Prostate gland (tissue), 2 donors: Measurements from ENCODE around the gene SYNE1. TPM values are rescaled to one million over a fixed set of nuclear protein-coding genes. Genes with fewer than 3 reads are reported as not detected.

Experiments used
- DNase-seq: peaks from one replicate; pipeline ENCODE4 v3.0.0-alpha.2; 2019; ENCODE audit warnings: low spot score
- H3K27ac ChIP-seq, 2 donors: fragments of 200-600 bp; sonication (generic); 2 replicates each; pipeline ENCODE4 v1.5.1; 2017 to 2019
- H3K27me3 ChIP-seq: fragments of 200-600 bp; sonication (generic); replicated peaks from 2 replicates; pipeline ENCODE4 v1.5.1; 2019; ENCODE audit not compliant: insufficient read depth
- H3K36me3 ChIP-seq, 2 donors: fragments of 200-600 bp; sonication (generic); 1 replicate in 1 of 2; 2 replicates in 1 of 2; pipeline versions ENCODE4 v1.5.1 to v1.8.1; 2017 to 2019
- H3K4me1 ChIP-seq: fragments of 200-600 bp; sonication (generic); replicated peaks from 2 replicates; pipeline ENCODE4 v1.5.1; 2019
- H3K4me3 ChIP-seq, 2 donors: fragments of 200-600 bp; sonication (generic); 2 replicates each; pipeline ENCODE4 v1.5.1; 2017 to 2019
- H3K9me3 ChIP-seq: fragments of 200-600 bp; sonication (generic); 2 replicates; pipeline ENCODE4 v1.5.1; 2017
- POLR2A ChIP-seq: fragments of 450-650 bp; IDR thresholded peaks from one replicate; pipeline ENCODE4 v1.6.1; 2016; ENCODE audit warnings: antibody characterized with exemption, mild to moderate bottlenecking
- POLR2AphosphoS5 ChIP-seq: sonication (generic); formaldehyde crosslinking; IDR thresholded peaks from one replicate; pipeline ENCODE4 v1.6.1; 2017; ENCODE audit warnings: antibody characterized with exemption
- WGBS: methylation state at CpG from one replicate; pipeline ENCODE4 v1.1.5; 2018; 5-methylcytosine and 5-hydroxymethylcytosine counted together
- intact Hi-C: fragments of 100-400 bp; cut with DNase I; formaldehyde crosslinking; loops from one replicate; pipeline ENCODE4 v1.14.2; 2022
- total RNA-seq, 2 donors: library from RNA; depleted of rRNA; stranded (reverse); fragments of >200 nt; gene quantifications; one replicate each; pipeline ENCODE4 v1.1.0, GENCODE V29; 2016
- TF ChIP-seq, protein P1 (sequence below), 4 experiments: fragments of 200-600 bp in 2 of 4; fragments of 450-650 bp in 2 of 4; sonication (generic) in 2 of 4; IDR thresholded peaks; 1 replicate in 3 of 4; 2 replicates in 1 of 4; pipeline ENCODE4 v1.5.1; 2016 to 2019; ENCODE audit warnings: antibody characterized with exemption in 4 of 4, mild to moderate bottlenecking in 2 of 4, moderate library complexity in 2 of 4

The SYNE1 gene
- total RNA-seq, 2 donors from 2014 or later = 36.5 to 154 TPM

DNA sequence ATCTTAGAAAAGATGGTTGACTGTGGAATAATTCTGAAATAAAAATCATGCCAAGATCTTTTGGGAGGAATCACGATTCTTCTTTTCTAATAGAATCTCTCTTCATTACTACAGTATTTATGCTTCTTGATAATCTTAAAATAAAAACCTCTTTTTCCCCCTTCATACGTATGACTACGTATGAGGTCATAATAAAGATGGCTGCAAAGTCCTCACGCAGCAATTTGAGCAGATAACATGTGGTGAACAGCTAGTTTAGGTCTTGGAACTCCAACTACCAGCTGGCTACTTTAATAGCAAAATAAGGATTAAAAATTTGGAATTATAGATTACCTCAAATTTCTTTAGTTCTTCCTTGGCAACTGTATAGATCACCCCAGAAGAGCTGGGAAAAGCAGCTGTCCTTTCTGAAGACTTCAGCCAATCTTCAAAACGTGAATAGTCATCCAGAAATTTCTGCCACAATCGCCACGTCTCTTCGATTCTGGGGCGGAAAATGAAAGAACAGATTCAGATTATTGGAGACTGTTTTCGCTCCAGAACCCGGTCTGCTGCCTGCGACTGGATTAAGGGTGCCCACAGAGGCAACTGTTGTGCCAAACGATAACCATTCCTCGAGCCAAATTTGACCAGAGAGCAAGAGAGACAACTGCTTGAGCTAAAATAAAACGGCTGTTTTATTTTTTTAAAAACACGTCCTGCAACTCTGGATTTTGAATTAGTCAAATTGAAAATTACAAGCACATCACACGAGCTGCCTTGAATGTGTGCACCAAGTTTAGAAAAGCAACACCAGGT lies 482.4 kb downstream of the SYNE1 start:
- WGBS = 93% methylated on average over 17 of the region's 17 CpGs
- DNase-seq = no peak
- TF ChIP-seq, protein P1, sequence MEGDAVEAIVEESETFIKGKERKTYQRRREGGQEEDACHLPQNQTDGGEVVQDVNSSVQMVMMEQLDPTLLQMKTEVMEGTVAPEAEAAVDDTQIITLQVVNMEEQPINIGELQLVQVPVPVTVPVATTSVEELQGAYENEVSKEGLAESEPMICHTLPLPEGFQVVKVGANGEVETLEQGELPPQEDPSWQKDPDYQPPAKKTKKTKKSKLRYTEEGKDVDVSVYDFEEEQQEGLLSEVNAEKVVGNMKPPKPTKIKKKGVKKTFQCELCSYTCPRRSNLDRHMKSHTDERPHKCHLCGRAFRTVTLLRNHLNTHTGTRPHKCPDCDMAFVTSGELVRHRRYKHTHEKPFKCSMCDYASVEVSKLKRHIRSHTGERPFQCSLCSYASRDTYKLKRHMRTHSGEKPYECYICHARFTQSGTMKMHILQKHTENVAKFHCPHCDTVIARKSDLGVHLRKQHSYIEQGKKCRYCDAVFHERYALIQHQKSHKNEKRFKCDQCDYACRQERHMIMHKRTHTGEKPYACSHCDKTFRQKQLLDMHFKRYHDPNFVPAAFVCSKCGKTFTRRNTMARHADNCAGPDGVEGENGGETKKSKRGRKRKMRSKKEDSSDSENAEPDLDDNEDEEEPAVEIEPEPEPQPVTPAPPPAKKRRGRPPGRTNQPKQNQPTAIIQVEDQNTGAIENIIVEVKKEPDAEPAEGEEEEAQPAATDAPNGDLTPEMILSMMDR (IDR thresholded peaks at IDR 0.05) = no peak
- no peak for TF ChIP-seq POLR2A
- TF ChIP-seq POLR2AphosphoS5 = no peak
- intact Hi-C loops = no loop called here
- Histone ChIP-seq H3K4me1 (no peaks in the 10 kb centered on the region), H3K27me3 (no peaks in the 10 kb centered on the region), H3K27ac (no peak overlapping the region), H3K9me3 (no peaks in the 10 kb centered on the region), H3K4me3 (no peak overlapping the region), H3K36me3 (peaks cover 0 to 3% of the 10 kb centered on the region in 2 donors)

- intact Hi-C loops = no loop called here
- Histone ChIP-seq H3K4me1 (no peaks in the 10 kb centered on the region), H3K27ac (no peak overlapping the region), H3K4me3 (no peak overlapping the region), H3K9me3 (no peaks in the 10 kb centered on the region), H3K36me3 (peaks cover 0 to 3% of the 10 kb centered on the region in 2 donors), H3K27me3 (no peaks in the 10 kb centered on the region)
- WGBS = 54% methylated on average over 13 of the region's 13 CpGs
- no peak for TF ChIP-seq POLR2AphosphoS5
- TF ChIP-seq, protein P1 (IDR thresholded peaks at IDR 0.05) = no peak
- no peak for TF ChIP-seq POLR2A
- no peak for DNase-seq
These were observed 485.2 kb downstream of the SYNE1 start for GRCh38 chr6:152151920-152152319.

DNA sequence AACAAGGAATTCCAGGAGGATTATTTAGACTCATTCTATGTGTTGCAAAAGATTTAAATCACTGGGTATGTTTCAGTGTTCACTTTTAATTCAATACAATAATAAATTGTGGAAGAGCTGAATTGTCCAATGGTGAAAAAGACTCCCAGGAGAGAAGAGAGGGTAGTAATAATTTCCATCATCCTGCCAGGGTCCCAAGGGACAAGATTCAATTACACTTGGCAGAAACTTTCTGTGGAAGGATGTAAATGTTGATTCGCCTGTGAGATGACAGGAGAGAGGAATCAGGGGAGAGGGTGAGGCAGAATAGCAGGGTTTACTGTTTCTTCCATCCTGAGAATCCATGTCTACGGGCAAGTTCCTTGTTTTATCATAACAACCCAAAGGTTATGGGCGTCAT lies 487.0 kb downstream of the SYNE1 start:
- intact Hi-C loops = no loop called here
- Histone ChIP-seq H3K36me3 (no peaks in the 10 kb centered on the region), H3K9me3 (no peaks in the 10 kb centered on the region), H3K4me1 (no peaks in the 10 kb centered on the region), H3K27ac (no peak overlapping the region), H3K4me3 (no peak overlapping the region), H3K27me3 (no peaks in the 10 kb centered on the region)
- TF ChIP-seq POLR2AphosphoS5 = no peak
- TF ChIP-seq POLR2A = no peak
- TF ChIP-seq, protein P1 (IDR thresholded peaks at IDR 0.05) = no peak
- no peak for DNase-seq
- WGBS = 81% methylated on average over 3 of the region's 3 CpGs

DNA sequence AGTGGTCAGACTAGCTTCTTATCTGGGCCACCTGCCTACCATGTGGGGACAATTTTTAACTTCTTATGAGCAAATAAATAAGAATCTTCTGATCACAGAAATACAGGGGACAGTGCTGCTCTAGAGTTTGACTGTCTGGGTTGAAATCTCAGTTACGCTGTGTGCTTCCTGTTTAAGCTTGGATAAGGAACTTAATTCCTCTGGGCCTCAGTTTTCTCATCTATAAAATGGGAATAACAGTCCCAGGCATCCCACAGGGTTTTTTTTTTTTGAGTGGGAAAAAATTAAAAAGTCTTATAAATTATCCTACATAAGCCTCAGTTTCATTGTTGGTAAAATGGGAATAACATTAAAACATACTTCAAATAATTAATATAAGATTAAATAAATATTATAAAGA lies 488.8 kb downstream of the SYNE1 start:
- Histone ChIP-seq H3K9me3 (no peaks in the 10 kb centered on the region), H3K36me3 (no peaks in the 10 kb centered on the region), H3K4me1 (no peaks in the 10 kb centered on the region), H3K4me3 (no peak overlapping the region), H3K27ac (no peak overlapping the region), H3K27me3 (no peaks in the 10 kb centered on the region)
- TF ChIP-seq POLR2AphosphoS5 = no peak
- TF ChIP-seq, protein P1 (IDR thresholded peaks at IDR 0.05) = no peak
- no peak for TF ChIP-seq POLR2A
- DNase-seq = no peak
- 97% methylated on average over 1 of the region's 1 CpG for WGBS
- intact Hi-C loops = no loop called here

GRCh38 chr6:152147269-152147668 lies 489.9 kb downstream of the SYNE1 start:
- no peak overlapping the region for H3K27ac ChIP-seq
- H3K4me1 ChIP-seq = no peaks in the 10 kb centered on the region
- H3K9me3 ChIP-seq = no peaks in the 10 kb centered on the region
- 98% methylated on average over 6 of the region's 6 CpGs for WGBS
- intact Hi-C loops = no loop called here
- H3K36me3 ChIP-seq = no peaks in the 10 kb centered on the region
- no peak overlapping the region for H3K4me3 ChIP-seq
- no peak for DNase-seq
- no peaks in the 10 kb centered on the region for H3K27me3 ChIP-seq
- TF ChIP-seq, protein P1 (IDR thresholded peaks at IDR 0.05) = no peak
- TF ChIP-seq POLR2AphosphoS5 = no peak
- TF ChIP-seq POLR2A = no peak
